ENCODE results near the gene KIF16B.
"Not testable (repeated sequence)": the region's sequence is repeated elsewhere in the genome, so short reads cannot be mapped to it uniquely, and the experiment has no call there.

KIF16B gene

GRCh38 chr20:16599257-16599656 is 26.0 kb upstream of the KIF16B start:
- Histone ChIP-seq H3K36me3 (no peaks in the 10 kb centered on the region), H3K27ac (no peak overlapping the region)
- no peak for TF ChIP-seq CTCF (IDR thresholded peaks at IDR 0.05; ENCODE audit: low read depth, low read length)

GRCh38 chr20:16596991-16597390 is 23.7 kb upstream of the KIF16B start:
- no peak for TF ChIP-seq CTCF (IDR thresholded peaks at IDR 0.05; ENCODE audit: low read depth, low read length)
- Histone ChIP-seq H3K9me3 (ENCODE audit: severe bottlenecking) (no peaks in the 10 kb centered on the region), H3K27ac (no peak overlapping the region), H3K27me3 (ENCODE audit: insufficient read depth, low read depth, severe bottlenecking) (no peaks in the 10 kb centered on the region), H3K36me3 (no peaks in the 10 kb centered on the region), H3K4me3 (ENCODE audit: low read depth, low read length) (no peak overlapping the region)
- no peak for DNase-seq

More at GRCh38 chr20:16599257-16599656, 26.0 kb upstream of the KIF16B start:
- Histone ChIP-seq H3K27me3 (ENCODE audit: insufficient read depth, low read depth, severe bottlenecking) (no peaks in the 10 kb centered on the region), H3K4me3 (ENCODE audit: low read depth, low read length) (no peak overlapping the region), H3K9me3 (ENCODE audit: severe bottlenecking) (no peaks in the 10 kb centered on the region)
- DNase-seq, result no peak

- not testable (repeated sequence) for H3K27me3 ChIP-seq (ENCODE audit: insufficient read depth, low read depth, severe bottlenecking); H3K9me3 ChIP-seq (ENCODE audit: severe bottlenecking); DNase-seq; H3K27ac ChIP-seq; H3K36me3 ChIP-seq; H3K4me3 ChIP-seq (ENCODE audit: low read depth, low read length)
These were observed 23.2 kb upstream of the KIF16B start for GRCh38 chr20:16596404-16596803.

- Histone ChIP-seq H3K9me3 (ENCODE audit: severe bottlenecking) (no peaks in the 10 kb centered on the region), H3K36me3 (no peaks in the 10 kb centered on the region), H3K4me3 (ENCODE audit: low read depth, low read length) (no peak overlapping the region), H3K27me3 (ENCODE audit: insufficient read depth, low read depth, severe bottlenecking) (no peaks in the 10 kb centered on the region), H3K27ac (no peak overlapping the region)
- DNase-seq, result no peak
- no peak for TF ChIP-seq CTCF (IDR thresholded peaks at IDR 0.05; ENCODE audit: low read depth, low read length)
These were observed 22.1 kb upstream of the KIF16B start for GRCh38 chr20:16595376-16595775.

- no peak for DNase-seq
- H3K36me3 ChIP-seq, result no peaks in the 10 kb centered on the region
- no peaks in the 10 kb centered on the region for H3K9me3 ChIP-seq (ENCODE audit: severe bottlenecking)
- H3K27me3 ChIP-seq (ENCODE audit: insufficient read depth, low read depth, severe bottlenecking), result no peaks in the 10 kb centered on the region
- H3K27ac ChIP-seq, result no peak overlapping the region
- no peak overlapping the region for H3K4me3 ChIP-seq (ENCODE audit: low read depth, low read length)
- no peak for TF ChIP-seq CTCF (IDR thresholded peaks at IDR 0.05; ENCODE audit: low read depth, low read length)
These were observed 16.9 kb upstream of the KIF16B start for GRCh38 chr20:16590041-16590633.

- DNase-seq, result no peak
- no peak for TF ChIP-seq CTCF (IDR thresholded peaks at IDR 0.05; ENCODE audit: low read depth, low read length)
- Histone ChIP-seq H3K27ac (no peak overlapping the region), H3K4me3 (ENCODE audit: low read depth, low read length) (no peak overlapping the region), H3K27me3 (ENCODE audit: insufficient read depth, low read depth, severe bottlenecking) (no peaks in the 10 kb centered on the region), H3K36me3 (no peaks in the 10 kb centered on the region), H3K9me3 (ENCODE audit: severe bottlenecking) (no peaks in the 10 kb centered on the region)
These were observed 16.4 kb upstream of the KIF16B start for GRCh38 chr20:16589623-16590022.

Measured in WERI-Rb-1 (cell line).